Heart right ventricle (tissue), 16 donors: Measurements from ENCODE around the gene C1orf74. TPM values are rescaled to one million over a fixed set of nuclear protein-coding genes. Genes with fewer than 3 reads are reported as not detected.

Experiments used
- ATAC-seq, 8 donors: fragments of 200-7000 bp; cut with Tn5 transposase; one replicate each; pipeline ENCODE4 v1.9.1; 2020; ENCODE audit warnings: mild to moderate bottlenecking in 8 of 8, moderate library complexity in 8 of 8, moderate number of reproducible peaks in 1 of 8
- DNase-seq, 2 donors: peaks; one replicate each; pipeline ENCODE4 v3.0.0-alpha.2; 2020
- H3K27ac ChIP-seq, 10 donors: fragments of 200-600 bp; sonication (generic) in 2 of 10; one replicate each; pipeline versions ENCODE4 v1.5.0 to v1.8.0; 2020 to 2022; ENCODE audit warnings: mild to moderate bottlenecking in 3 of 10
- H3K27me3 ChIP-seq, 7 donors: fragments of 200-600 bp; one replicate each; pipeline ENCODE4 v1.8.0; 2021 to 2022; ENCODE audit warnings: mild to moderate bottlenecking in 2 of 7
- H3K36me3 ChIP-seq, 9 donors: fragments of 200-600 bp; sonication (generic) in 1 of 9; one replicate each; pipeline versions ENCODE4 v1.5.0 to v1.8.0; 2020 to 2022; ENCODE audit warnings: mild to moderate bottlenecking in 2 of 9
- H3K4me1 ChIP-seq, 9 donors: fragments of 200-600 bp; sonication (generic) in 1 of 9; one replicate each; pipeline versions ENCODE4 v1.5.0 to v1.8.0; 2020 to 2022; ENCODE audit warnings: mild to moderate bottlenecking in 4 of 9
- H3K4me3 ChIP-seq, 10 donors: fragments of 200-600 bp; sonication (generic) in 2 of 10; one replicate each; pipeline versions ENCODE4 v1.5.0 to v1.8.0; 2020 to 2022; ENCODE audit warnings: mild to moderate bottlenecking in 7 of 10, moderate library complexity in 2 of 10
- H3K9me3 ChIP-seq, 11 donors: fragments of 200-600 bp in 10 of 11; sonication (generic) in 2 of 11; one replicate each; pipeline versions ENCODE4 v1.5.0 to v1.8.0; 2013 to 2022; ENCODE audit warnings: mild to moderate bottlenecking in 2 of 11, control low read depth in 1 of 11, moderate library complexity in 1 of 11
- WGBS, 2 donors: extraction: QIAGEN DNeasy Blood & Tissue Kit; methylation state at CpG; one replicate each; pipeline ENCODE4 v1.1.7; 2013; ENCODE audit warnings: inconsistent platforms in 1 of 2; 5-methylcytosine and 5-hydroxymethylcytosine counted together
- intact Hi-C, 10 donors: fragments of 100-400 bp; cut with DNase I; formaldehyde crosslinking; loops; one replicate each; pipeline versions ENCODE4 v1.11.1 to v1.14.2; 2022
- polyA plus RNA-seq, 2 donors: library from polyadenylated mRNA; stranded (reverse); fragments of 200-250 nt; gene quantifications; one replicate each; pipeline ENCODE4 v1.2.3, GENCODE V29; 2013
- total RNA-seq, 10 donors: library from RNA; stranded (reverse); fragmentation: NEBNext Ultra II Directional in 3 of 10; extraction: Animal tissue kit (Norgen Biotek cat#: 25700) in 3 of 10; gene quantifications; one replicate each; pipeline versions ENCODE4 v1.2.1 to v1.2.4, GENCODE V29; 2021 to 2023
- TF ChIP-seq, protein P1 (sequence below), 9 donors: fragments of 200-600 bp; sonication (generic) in 2 of 9; IDR thresholded peaks; one replicate each; pipeline versions ENCODE4 v1.5.0 to v1.8.0; 2021 to 2022; ENCODE audit warnings: antibody characterized with exemption in 9 of 9, mild to moderate bottlenecking in 5 of 9, moderate library complexity in 1 of 9
- donor health status: Arrhythmogenic right ventricular cardiomyopathy.
- donor health status: ischemic (EF 13 %, LVEDD 7.1; RV severe dilation, severe dysfunction).
- donor health status: healthy with polysubstance abuse.
- donor health status: DM: no; HTN: yes; CAD: no.
- donor health status: DM: no; HTN: no; CAD: no.
- donor health status: ischemic (EF 25% LVEDD 6.9; RV normal size, moderate dysfunction).
- donor health status: ischemic (EF 25% LVEDD 5.7; RV mildly dilated, moderate dysfunction).
- donor health status: healthy.
- donor health status: DM: yes; HTN: yes; CAD: no.
- donor health status: Ischemic cardiomyopathy.
- donor health status: ischemic (EF 35%, LVEDD 5.7; RV mildly dilated, moderate dysfunction).
- donor health status: nonischemic (EF 11% LVEDD 7.7; RV severe dilation, severe dysfunction).
- donor health status: DM: yes; HTN: yes; CAD: no.
- donor health status: PGD.
- donor health status: ischemic (EF 29% LVEDD 5.4; RV normal size, mild dysfunction).
- donor health status: nonischemic (EF 23%, LVEDD 6.1; RV moderate dilation, normal function).

The C1orf74 gene
- total and polyA plus RNA-seq, 12 donors: 1.0 to 2.8 (median 1.8) TPM

- Histone ChIP-seq H3K36me3 (no peaks in the 10 kb centered on the region), H3K27me3 (no peaks in the 10 kb centered on the region), H3K4me3 (no peak overlapping the region), H3K9me3 (no peaks in the 10 kb centered on the region), H3K4me1 (peaks cover 0 to 59% (median 13%) of the 10 kb centered on the region in 9 donors), H3K27ac (peak overlapping the region in 1 of 10 donors; percentile 76)
- no peak for DNase-seq
- WGBS, 2 donors: 63 to 79% methylated on average over 5 of the region's 5 CpGs
- TF ChIP-seq, protein P1, sequence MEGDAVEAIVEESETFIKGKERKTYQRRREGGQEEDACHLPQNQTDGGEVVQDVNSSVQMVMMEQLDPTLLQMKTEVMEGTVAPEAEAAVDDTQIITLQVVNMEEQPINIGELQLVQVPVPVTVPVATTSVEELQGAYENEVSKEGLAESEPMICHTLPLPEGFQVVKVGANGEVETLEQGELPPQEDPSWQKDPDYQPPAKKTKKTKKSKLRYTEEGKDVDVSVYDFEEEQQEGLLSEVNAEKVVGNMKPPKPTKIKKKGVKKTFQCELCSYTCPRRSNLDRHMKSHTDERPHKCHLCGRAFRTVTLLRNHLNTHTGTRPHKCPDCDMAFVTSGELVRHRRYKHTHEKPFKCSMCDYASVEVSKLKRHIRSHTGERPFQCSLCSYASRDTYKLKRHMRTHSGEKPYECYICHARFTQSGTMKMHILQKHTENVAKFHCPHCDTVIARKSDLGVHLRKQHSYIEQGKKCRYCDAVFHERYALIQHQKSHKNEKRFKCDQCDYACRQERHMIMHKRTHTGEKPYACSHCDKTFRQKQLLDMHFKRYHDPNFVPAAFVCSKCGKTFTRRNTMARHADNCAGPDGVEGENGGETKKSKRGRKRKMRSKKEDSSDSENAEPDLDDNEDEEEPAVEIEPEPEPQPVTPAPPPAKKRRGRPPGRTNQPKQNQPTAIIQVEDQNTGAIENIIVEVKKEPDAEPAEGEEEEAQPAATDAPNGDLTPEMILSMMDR (IDR thresholded peaks at IDR 0.05): no peak
- intact Hi-C loops: no loop called here
- ATAC-seq: no peak
Observed at GRCh38 chr1:209751627-209752231, 32.6 kb downstream of the C1orf74 start.

- ATAC-seq (no peak), DNase-seq (no peak)
- H3K36me3 ChIP-seq: no peaks in the 10 kb centered on the region
- H3K27me3 ChIP-seq: no peaks in the 10 kb centered on the region
- H3K4me1 ChIP-seq: peaks cover 0 to 41% (median 20%) of the 10 kb centered on the region in 9 donors
- TF ChIP-seq, protein P1 (IDR thresholded peaks at IDR 0.05): no peak
- H3K27ac ChIP-seq: no peak overlapping the region
- H3K9me3 ChIP-seq: no peaks in the 10 kb centered on the region
- intact Hi-C loops: loop anchor here (2.0 to 10.0 kb wide), 16 partner anchors 42 to 175 kb away; no protein-coding TSS in a partner anchor
- H3K4me3 ChIP-seq: no peak overlapping the region
- 76 to 89% methylated on average over 6 of the region's 6 CpGs for WGBS, 2 donors
Observed at GRCh38 chr1:209749670-209750323, 34.6 kb downstream of the C1orf74 start.

- Histone ChIP-seq H3K36me3 (no peaks in the 10 kb centered on the region), H3K4me1 (peaks cover 0 to 40% (median 20%) of the 10 kb centered on the region in 9 donors), H3K4me3 (no peak overlapping the region), H3K27me3 (no peaks in the 10 kb centered on the region), H3K27ac (no peak overlapping the region), H3K9me3 (no peaks in the 10 kb centered on the region)
- ATAC-seq (no peak), DNase-seq (no peak)
- intact Hi-C loops: loop anchor here (2.0 to 10.0 kb wide), 16 partner anchors 42 to 174 kb away; no protein-coding TSS in a partner anchor
- WGBS, 2 donors: 71 to 76% methylated on average over 2 of the region's 2 CpGs
- TF ChIP-seq, protein P1 (IDR thresholded peaks at IDR 0.05): no peak
Observed at GRCh38 chr1:209749205-209749604, 35.2 kb downstream of the C1orf74 start.

DNA sequence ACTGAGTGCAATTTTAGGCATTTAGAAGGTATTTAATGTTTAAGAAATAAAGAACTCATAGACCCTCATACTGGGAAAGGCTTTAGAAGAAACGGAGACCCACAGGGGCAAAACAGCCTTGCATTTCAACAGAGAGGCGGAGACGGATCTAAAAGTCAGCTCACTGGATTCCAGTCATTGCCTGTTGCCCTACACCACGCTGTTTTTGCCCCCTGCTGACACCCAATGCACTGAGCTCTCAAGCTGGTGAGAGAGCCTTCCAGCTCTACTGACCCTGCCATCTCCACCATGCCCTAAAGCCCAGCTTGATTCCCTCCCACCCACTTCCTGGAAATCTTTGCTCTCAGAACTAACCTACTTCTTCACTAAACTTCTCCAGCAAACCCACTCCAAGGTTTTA is 35.7 kb downstream of the C1orf74 start:
- H3K27ac ChIP-seq: peak overlapping the region in 1 of 10 donors; percentile 69
- no peak for DNase-seq
- no peak overlapping the region for H3K4me3 ChIP-seq
- no peaks in the 10 kb centered on the region for H3K36me3 ChIP-seq
- WGBS, 2 donors: 69 to 73% methylated on average over 4 of the region's 4 CpGs
- no peaks in the 10 kb centered on the region for H3K27me3 ChIP-seq
- ATAC-seq: no peak
- TF ChIP-seq, protein P1 (IDR thresholded peaks at IDR 0.05): no peak
- intact Hi-C loops: loop anchor here (2.0 to 10.0 kb wide), 16 partner anchors 41 to 174 kb away; no protein-coding TSS in a partner anchor
- no peaks in the 10 kb centered on the region for H3K9me3 ChIP-seq
- H3K4me1 ChIP-seq: peaks cover 0 to 40% (median 21%) of the 10 kb centered on the region in 9 donors
